NCI-H2107 (cell line): ENCODE results near the gene PRDM2.

ENCODE experiments used
- DNase-seq: peaks from one replicate; lab custom pipeline; 2025; lab: John Stamatoyannopoulos, UW

Gene PRDM2

DNA sequence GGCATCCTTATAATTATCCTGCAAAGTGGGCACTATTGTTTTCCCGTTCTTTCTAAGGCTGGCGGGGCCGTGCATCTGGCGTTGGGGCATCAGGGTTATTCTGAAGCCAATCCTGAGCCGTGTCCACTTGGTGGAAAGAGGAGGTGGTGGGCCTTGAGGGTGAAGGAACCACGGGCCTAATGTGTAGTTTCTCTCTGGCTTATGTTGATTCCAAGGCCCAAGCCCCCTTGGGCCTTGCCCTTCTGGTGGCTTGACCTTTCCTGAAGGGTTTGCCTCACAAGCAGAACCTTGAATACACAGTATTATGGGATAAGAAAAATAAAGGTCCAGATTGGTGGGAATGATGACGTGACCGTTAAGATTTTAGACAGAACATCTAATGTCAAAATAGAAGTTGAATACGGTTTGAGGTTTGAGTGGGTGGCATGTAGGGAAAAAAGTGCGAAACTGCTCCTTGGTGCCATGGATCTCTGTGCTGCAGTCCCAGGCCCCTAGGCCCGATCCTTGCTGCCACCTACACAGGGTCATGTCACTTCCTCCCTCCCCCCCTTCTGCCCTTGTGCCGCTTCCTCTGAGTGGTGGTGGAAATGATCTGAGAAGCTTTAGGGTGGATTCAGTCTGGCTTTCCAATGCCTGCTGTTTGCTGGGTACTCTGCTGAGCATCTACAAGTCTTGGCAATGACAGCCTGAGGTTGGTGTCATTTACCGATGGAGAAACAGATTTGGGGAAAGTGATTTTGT is 90.5 kb downstream of the PRDM2 start:
- DNase-seq: no peak

DNA sequence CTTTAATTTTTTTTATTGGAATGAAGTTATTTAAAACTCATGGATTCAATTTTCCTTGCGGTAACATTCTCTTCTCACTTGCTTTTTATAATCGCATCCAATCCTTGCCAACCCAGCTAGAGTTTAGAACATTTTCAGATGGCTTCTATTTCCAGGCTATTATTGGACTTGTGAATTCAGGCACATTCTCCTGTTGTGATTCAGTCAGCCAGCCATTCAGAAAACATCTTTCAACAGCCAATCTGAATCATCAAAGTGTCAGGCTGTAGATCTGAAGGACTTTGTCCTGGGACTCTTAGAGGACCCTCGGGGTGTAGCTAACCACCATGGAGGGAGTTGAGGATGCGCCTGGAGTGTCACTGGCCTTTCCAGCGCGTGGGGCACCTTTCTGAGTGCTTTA is 92.4 kb downstream of the PRDM2 start:
- no peak for DNase-seq

DNA sequence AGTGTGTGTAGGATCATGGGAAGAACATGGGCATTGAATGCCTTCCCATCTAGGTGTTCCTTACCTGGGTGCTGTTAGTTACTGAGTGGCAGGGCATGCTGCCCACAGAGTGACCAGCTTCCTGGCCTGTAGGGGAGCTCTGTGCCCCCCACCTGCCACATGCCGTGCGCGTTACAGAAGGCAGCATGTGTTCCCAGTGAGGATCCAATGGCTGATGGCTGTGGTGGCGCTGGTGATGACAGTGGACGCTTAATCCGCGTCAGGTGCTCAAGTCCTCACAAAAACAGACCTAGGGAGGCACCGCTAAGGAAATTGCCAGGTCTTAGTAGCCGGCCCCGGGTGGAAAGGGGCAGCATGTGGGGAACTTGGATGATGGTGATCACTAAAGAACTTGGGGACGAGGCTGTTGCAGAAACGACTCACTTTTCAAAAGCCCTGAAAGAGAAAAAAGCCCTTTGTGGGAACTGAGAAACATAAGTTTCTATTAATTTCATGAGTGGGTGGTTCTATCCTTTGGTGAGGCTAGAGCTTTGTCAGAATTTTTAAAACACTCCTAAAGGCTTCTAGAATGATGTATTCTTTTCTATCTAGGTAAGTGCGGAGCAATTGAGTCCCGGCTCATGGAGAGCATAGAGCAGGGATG is 93.2 kb downstream of the PRDM2 start:
- DNase-seq: no peak

DNA sequence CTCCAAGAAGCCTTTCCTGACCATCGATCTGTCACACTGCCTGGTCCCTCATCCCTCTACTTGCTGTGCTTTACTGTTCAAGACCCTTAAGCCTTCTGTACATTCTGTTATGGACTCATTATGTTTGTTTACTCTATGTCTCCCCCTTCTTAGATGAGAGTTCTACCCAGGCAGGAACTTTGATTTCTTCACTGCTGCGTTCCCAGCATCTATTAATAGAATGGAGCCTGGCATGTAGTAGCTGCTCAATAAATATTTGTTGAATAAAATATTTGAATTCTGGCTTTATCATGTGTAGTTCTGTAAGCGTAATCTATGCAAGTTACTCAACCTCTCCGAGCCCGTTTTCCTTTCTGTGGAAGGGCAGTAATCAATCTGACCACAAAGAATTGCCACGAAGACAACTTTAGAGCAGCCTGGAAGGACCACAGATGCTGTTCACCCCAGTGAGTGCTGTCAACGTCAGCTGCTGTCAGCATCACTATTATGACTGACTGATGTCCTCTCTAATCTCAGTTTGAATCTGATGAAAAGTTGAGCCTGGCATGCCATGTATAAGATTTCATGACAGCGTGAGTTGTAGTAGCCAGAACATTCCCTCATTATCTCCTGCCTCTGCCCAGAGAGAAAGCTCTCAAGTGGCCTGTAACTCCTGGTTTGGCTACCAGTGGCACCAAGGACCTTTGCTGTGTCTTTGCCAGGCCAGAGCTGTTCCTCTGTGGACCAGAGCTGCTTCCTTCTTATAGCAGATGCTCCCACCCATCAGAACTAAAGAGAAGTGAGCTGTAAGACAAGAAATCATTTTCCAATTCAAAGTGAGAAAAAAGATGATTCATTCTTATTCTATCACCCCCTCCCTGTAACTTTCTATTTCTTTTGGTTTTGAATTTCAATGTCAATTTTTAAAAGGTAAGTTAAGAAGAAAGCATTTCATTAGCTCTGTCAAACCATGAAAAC is 94.5 kb downstream of the PRDM2 start:
- DNase-seq: no peak

DNA sequence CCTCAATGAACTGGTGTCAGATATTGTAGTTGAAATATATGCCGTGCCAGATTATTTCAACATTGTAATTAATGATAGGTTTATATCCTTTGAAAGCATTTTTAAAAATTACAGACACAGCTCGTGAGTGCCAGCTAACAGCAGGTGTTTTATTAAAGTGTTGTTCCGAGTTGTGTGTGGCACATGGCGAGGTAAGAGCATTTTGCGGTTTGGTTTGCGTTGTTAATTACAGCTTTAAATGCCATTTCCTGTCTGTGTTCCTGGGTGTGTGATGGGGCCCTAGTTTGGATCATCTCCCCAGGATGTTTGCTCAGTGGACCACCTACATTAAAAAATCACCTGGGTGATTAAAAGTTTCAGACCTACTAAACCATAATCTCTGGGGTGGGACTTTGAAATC is 97.4 kb downstream of the PRDM2 start:
- no peak for DNase-seq

DNA sequence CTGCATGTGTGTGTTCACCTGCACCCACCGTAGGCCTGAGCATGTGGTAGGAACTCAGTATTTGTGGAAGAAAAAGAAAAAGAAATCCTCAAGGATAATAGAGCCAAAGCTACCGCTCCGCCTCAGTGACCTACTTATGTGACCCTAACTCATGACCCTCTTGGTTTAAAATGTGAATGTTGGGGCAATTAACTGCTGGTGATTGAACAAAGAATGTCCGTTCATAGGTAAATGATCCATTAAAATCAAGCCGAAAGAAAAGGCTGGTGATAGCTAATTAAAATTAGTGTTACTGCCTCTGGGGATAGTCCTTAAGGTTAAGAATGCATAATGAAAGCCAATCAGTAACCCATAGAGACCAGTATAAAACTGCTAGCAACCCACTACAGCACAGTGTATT is 98.1 kb downstream of the PRDM2 start:
- DNase-seq: no peak

DNA sequence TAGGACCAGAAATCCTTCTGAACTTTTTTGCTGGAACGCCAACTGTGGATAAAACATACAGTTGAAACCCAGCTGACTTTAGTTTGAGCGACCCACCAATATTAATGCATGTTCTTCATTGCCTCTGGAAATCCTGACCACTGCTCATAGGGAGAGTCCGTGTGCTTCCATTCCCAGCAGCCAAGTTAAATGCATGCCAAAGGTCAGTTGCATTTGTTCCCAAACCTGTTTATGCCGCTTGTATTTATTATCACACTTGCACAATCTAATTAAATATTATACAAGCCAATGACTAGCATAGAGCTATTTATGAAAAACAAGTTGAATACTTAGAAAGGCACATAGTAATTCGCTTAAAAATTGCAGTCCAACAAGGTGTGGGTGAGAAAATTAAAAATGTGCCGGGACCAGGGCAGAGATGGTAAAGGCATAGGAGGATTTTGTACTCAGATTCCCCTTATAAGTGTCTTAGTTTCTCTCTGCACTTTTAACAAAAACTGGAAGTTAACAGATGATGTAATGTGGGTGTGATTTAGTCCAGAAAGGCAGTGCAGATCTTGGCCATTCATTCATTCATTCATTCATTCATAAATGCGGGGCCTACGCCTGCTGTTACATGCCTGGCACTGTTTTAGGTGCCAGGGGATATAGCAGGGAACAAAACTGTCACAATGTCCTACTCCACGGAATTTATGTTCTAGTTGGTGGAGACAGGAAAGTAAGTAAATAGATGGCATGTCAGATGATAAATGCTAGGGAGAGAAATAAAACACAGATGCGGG is 99.7 kb downstream of the PRDM2 start:
- no peak for DNase-seq

DNA sequence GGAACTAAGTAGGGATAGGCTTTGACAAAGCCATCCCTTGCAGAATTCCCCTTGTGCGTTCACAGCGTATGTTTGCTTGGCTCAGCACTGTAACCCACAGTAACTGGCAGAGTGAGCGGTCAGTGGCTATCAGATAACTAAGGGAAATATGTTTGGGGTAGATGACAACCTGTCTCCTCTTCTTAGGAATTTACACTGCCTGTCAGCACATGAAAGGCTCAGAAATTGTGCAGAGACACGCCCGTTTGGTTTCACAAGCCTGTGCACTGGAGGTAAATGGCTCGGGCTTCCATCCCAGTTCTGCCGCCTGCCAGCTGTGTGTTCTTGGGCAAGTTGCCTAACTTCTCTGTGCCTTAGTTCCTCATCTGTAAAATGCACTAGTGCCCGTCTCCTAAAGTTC is 101.2 kb downstream of the PRDM2 start:
- DNase-seq: no peak

DNA sequence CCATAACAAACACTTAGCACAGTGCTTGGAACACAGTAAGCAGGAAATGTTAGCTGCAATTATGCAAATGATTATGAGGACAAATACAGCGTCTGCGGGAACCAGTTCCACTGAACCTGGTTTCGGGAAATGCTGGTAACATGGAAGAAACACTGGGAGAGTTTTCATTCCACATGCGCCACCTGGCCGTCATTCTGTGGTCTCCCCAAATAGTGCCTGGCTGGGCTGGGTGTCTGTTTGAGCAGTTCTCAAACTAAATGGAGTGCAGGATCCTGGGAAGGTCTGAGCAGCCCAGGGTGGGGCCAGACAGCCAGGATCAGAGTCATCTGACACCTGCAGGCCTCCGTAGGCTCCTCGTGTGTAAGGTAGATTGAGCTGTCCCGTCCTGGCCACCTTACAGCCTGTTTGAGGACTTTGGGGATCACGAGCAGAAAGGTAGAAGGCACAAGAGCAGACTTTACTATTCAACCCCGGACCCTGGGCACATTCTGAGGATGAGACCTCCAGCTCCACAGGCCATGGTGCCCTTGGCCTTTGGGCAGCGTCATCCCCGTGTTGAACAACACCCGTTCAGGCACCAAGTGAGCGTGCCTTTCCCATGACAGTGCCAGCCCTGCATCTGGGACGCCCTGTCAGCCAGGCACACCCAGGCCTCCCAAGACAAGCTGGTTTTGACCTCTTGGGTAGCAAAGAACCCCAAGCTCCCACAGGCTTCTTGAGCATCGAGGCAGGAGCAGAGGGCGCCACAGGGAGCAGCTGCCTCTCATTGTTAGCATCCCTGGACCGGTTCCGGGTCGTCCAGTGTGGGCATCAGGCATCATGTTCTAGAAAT is 101.9 kb downstream of the PRDM2 start:
- DNase-seq: peak; percentile 26

DNA sequence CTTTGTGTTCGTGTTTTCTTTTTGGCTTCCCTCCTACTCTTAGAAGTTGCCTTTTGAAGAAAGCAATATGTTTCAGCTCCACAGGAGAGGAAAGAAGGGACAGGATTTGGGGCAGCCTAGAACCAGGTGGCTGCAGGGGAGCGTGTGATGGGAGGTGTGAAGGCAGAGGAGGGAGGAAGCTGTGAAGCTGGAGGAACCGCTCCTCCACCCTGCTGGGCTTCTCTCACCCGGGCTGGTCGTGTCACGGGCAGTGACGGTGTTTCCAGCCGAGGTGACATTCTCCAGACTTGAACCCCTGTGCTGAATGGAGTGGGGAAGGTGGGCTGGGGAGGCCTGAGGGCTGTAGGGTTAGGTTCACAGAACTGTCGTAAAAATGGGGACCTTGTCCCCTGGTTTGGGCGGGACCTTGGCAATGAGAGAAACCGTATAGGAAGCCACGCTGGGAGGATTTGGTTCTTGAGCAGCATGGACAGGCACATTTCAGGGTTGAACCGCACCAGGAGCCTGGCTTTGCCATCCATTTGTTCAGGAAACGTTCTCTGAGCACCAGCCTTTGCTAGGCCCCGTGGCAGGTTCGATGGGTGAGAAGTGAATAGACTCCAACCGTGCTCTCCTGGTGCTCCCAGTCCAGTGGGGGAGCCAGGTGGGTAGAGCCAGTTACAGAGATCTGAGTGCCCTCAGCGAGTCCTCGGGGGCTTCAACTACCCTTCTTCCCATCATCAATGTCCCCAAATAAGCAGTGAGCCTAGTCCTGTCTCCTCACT is 103.0 kb downstream of the PRDM2 start:
- DNase-seq: no peak

DNA sequence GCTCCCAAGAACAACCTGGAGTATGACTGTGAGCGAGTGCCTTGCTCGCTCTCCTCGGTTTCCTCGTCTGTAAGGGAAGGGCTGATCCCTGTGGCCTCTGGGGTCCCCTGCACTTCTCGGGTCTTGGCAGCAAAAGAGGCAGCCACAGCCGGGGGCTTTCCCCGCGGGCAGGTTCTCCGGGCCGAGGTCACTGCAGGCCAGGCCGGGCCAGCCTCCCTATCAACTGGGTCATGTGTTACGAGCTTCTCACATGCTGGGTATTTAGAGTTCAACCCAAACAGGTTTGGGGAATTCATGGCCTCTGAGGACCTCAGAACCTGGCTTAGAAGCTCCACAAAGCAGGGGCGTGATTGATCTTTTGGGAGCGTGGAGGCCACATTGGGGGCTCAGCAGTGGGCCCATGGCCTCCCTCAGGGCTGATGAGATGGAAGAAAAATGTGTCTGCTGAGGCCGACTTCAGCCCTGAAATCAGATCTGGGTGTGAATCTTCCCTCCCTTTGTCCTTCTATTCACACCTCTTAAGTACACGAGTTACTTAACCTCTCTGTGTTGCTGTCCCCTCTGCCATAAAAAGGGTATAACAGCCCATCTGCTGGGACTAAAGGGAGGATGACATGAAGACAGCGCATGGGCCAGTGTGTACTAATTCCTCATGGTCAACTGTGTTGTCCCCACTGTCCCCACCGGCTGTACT is 103.7 kb downstream of the PRDM2 start:
- DNase-seq: no peak

DNA sequence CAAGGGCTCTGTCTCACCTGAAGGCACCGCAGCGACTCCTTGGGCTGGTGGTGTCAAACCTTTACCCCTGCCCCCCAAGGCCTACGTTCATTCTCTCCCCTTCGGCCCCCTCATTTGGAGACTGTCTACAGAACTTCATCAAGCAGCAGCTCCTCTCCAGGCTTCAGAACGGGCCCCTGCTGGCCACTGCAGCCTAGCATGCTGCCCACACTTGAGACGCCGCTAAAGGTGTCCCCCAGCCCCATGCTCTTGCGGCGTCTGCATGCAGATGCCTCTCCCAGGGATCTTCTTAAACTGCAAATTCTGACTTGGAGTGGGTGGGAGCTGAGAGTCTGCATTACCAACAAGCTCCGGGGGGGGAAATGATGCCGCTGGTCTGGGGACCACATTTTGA is 104.2 kb downstream of the PRDM2 start:
- no peak for DNase-seq

DNA sequence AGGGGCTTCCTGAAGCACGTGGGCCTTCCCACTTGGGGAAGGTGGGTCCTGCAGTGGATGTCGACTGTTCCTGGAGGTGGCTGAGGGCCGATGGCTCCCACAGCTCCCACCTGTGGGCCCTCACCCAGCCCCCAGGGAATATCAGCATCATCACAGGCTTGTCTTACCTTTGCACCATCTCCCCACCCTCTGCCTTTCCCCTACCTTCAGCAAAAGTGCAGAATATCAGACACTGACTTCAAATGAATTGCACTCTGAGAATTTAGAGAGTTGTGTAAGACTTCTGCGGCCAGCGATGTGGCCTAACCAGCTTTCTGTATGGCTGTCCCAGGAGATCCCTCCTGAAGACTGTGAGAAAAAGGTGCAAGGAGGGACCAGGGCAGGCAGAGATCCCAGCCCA is 105.4 kb downstream of the PRDM2 start:
- no peak for DNase-seq

DNA sequence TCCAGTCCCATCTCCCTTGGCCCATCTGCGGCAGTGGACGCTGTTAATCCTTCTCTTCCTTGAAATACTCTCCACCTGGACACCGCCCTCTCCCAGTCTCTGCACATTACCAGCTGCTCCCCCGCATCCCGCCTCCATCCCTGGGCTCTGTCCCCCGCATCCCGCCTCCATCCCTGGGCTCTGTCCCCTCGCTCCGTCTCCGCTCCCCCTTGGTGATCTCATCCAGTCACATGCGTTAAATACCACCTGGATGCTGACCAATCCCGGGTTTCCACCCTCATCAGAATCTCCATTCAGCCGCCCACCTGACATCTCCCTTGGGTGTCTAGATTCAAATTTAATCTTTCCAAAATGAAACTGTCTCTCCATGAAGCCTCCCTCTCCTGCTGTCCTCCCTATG is 106.1 kb downstream of the PRDM2 start:
- no peak for DNase-seq

DNA sequence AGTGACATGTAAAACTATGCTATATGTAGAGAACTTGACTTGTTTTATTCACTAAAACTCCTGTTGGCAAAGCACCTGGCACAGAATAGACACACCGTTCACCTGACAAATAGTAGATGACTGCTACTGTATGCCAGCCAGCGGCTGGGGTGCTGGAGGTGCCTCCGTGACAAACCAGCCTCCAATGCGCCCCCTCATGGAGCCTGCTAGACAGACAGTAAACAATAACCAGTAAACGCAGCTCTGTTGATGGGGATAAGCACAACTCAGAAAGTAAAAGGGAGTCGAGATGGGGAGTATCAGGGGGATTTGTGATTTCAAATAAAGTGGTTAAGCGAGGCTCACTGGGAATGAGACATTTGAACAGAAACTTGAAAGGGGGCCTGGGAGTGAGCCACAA is 107.2 kb downstream of the PRDM2 start:
- no peak for DNase-seq

DNA sequence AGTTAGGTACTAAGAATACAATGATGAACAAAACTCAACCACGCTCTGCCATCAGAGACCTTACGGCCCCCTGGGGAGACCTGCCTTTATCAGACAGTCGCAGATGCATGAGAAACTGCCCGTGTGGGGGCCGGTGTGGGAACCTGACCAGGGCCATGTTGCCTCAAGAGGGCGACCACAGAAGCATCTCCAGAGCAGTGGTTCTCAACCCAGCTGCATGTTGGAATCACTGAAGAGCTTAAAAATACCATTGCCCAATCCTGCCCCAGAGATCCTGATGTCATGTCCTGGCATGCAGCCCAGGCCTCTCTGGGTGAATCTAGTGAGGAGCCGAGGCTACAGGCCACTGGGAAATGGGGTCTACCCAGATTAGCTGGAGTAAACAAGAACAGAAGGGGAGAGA is 108.7 kb downstream of the PRDM2 start:
- no peak for DNase-seq

DNA sequence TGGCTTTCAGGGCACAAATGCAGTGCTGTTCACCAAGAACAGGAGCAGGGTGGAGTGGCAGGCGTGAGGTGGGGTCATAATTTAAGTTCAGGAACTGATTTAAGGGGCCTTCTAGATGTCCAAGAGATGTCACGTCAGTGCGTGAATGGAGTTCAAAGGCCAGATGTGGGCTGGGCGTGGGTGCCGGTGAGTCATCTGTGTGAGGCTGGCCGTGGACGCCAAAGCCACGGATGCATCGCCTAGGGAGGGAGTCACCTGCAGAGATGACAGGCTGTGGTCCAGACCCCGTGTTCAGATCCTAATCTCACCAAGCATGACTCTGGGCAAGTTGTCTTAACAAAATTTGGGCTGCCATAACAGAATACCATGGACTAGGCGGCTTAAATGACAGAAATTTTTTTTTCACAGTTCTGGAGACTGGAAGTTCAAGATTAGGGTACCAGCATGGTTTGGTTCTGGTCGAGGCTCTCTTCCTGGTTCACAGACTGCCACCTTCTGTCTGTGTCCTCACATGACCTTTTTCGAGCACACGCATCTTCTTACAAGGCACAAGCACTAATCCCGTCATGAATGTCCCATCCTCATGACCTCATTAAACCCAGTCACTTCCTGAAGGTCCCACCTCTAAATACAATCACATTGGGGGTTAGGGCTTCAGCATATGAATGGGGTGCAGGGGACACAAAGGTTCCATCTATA is 109.6 kb downstream of the PRDM2 start:
- no peak for DNase-seq

DNA sequence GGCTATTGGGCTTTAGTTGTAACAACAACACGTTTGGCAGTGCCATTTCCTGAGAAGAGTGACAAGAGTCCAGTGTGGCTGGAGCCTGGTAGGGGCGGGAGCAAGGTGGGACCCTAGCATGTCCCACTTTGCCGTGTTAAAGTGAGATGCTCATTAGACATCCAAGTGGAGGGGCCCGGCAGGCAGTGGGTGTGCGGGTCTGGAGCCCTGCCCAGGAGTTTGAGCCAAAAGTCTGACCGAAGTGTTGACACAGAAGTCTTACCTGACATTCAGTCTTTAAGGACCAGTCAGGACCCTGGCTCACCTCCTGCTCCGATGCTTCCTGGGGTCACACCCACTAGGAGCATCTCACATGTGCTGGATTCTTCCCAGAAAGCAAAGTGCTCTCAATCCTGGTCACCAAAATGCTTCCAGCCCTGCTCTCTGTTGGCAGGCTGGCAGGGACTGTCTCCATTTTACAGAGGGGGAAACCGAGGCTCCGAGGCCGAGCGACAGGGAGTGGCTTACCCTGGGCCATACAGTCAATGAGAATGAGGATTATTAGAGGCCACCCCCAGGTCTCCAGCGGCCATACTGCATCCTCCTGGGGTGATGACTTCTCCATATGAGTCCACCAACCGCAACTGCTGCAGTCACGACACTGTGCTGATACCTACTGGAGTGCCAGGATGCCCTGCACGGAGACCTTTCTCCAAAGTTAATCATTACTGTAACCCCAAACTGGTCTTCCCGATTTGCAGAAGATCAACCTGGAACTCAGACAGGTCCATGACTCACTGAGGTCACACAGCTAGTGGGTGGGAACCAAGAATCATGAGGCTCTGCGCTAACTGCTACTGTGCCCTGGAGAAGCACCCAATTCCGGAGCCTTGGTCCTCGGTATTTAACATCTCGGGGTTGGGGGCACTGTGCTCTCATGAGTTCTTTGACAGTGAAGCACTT is 112.7 kb downstream of the PRDM2 start:
- DNase-seq: no peak
